ENCODE measurements around the gene SPATA25.

Gene SPATA25

DNA sequence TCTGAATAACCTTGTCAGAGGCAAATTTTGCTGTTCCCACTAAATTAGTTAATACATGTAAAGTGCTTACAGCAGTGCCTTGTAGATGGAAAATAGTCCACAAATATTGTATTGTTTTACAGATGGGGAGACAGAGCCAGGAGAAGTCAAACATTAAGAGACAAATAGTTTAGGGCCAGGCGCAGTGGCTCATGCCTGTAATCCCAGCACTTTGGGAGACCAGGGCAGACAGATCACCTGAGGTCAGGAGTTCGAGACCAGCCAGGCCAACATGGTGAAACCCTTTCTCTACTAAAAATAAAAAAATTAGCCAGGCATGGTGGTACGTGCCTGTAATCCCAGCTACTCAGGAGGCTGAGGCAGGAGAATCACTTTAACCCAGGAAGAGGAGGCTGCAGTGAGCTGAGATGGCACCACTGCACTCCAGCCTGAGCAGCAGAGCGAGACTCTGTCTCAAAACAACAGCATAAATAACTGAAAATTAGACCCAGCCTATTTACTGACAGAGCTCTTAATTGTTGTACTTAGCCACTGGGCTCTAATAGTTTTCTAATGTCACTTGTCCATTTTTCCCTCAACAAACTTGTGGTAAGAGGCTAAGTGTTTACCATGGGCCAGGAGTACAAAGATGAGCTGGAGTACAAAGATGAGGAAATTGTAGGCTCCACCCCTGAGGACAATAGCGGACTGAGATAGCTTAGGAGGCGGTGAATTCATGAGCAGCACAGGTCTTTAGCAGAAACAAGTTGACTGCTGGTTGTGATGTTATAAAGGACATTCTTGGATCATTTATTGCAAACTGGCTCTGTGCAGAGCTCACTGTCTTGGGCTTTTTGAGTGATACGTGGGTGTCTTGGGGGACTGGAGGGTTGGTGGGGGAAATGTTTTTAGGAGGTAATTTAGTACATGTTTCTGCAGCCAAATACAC lies 23.6 kb downstream of the SPATA25 start:
- DNase-seq = no peak

GRCh38 chr20:45861221-45862075 lies 26.0 kb downstream of the SPATA25 start:
- no peak for DNase-seq

DNA sequence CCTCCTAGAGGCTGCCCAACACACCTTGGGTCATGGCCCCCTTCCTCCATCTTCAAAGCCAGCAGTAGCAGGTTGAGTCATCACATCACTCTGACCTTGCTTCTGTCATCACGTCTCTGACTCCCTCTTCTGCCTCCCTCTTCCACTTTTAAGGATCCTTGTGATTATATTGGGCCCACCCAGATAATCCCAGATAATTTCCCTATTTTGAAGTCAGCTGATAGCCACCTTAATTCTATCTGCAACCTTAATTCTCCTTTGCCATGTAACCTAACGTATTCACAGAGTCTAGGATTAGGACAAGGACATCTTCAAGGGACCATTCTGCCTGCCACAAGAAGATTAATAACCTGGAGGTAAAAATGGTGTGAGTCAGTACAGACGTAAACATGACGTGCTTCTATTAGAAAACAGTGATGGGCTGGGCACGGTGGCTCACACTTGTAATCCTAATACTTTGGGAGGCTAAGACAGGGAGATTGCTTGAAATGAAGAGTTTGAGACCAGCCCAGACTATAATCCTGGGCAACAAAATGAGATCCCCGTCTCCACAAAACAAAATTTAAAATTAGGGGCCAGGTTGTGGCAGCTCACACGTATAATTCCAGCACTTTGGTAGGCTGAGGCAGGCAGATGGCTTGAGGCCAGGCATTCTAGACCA lies 26.7 kb downstream of the SPATA25 start:
- DNase-seq = no peak

- DNase-seq = no peak
Observed at GRCh38 chr20:45859916-45860315, 27.5 kb downstream of the SPATA25 start.

DNA sequence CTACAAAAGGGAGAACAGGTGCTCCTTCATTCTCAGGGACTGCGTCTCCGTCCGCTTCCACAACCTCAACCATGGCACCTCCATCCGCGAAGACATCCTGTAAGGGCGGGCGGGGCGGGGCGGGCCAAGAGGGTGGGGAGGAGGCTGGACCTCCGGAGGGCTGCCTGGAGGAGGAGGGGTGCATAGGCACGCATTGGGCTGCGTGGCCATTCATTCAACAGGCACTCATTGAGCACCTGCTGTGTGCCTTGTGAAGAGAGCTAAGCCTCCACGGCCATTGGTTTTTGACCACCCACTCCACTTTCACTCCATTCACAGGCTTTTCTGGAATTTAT lies 29.6 kb downstream of the SPATA25 start:
- no peak for DNase-seq

DNA sequence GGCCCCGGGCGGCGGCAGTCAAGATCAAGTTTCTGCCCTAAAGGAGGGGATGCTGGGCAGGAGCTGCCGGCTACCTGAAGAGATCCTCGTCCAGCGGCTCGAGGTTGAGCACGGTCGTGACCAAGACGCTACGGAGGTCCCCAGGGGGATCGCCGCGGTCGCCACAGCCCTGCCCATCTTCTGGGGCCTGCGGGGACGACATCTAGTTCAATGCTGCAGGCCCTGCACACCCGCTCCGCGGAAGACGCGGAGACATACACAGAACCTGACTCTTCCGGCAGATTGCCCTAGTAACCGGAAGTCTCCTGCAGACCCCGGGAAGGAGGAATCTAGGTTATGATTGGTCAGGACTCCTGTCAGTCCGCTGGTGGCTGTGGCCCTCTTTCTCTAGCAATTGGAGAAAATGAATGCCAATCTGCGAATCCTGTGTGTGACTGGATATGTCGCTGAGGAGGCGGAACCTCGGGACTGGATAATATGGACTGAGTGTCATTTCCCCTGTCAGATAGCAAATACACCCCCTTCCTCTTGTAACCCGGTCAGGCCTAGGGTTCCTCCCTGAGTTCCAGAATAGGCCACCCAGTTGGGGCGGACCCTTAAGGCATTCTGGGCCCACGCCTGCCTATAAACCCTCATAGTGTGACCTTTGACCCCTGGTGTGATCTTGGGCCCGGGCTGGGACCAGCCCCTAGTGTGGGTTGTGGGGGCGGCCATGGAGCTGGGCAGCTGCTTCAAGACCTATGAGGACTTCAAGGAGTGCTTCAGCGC lies 30.1 kb downstream of the SPATA25 start, which contains the start of the genes ACOT8 and ZSWIM3:
ACOT8 (minus strand) TSS at position 279 of the 768 bp plus-strand sequence; CDS start at position 202, 77 bp downstream.
ZSWIM3 (plus strand) TSS at position 501 of the 768 bp plus-strand sequence; CDS start at position 713, 212 bp downstream.
- peak; percentile 98 to 100 (median 100) for DNase-seq

DNA sequence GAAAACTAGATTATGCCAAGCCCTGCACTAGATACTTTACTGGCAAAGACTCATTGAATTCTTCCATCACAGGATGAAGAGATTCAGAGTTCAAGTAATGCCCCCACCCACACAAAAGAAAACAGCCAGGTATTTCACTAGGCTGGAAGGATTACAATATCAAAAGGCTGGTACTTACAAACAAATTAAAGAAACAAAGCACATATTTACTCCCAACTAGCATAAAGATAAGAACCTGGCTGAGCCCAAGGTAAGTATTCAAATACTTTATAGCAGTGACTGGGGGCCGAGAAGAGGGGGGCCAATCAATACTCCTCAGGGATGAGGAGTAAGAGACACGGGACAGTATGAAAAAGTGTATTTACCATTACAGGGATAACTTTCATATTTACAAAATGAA lies 33.9 kb downstream of the SPATA25 start:
- no peak for DNase-seq

DNA sequence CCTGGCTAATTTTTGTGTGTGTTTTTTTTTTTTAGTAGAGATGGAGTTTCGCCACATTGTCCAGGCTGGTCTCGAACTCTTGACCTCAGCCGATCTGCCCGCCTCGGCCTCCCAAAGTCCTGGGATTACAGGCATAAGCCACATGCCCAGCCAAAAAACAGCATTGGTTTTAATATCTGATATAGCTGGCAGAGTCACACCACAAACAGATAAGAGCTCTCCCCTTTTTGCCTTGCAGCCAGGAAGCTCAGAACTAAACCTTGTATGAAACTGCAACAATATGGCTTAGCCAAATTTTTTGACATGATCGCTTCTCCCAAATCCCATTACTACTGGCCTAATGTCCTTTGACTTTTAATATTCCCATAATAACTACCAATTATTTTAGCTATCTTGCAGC lies 35.1 kb downstream of the SPATA25 start:
- DNase-seq = no peak

- DNase-seq = no peak
Observed at GRCh38 chr20:45851501-45851900, 35.9 kb downstream of the SPATA25 start.

DNA sequence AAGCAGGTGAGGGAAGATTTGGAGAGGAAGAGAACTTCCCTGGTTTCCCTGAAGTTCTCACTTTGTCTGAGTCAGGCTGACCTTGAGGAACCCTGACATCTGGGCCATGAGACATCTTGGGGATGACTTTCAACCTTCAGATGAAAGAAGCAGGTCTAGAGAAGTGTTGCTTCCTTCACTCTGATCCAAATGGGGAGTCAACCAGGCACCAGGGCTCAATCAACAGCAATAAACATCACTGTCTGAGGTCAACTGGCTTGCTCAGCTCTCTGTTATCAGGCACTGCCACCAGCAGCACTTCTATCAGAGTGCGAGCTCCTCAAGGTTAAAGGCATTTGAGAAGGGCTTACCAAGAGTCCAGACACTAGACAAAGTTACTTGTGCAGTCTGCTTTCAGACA lies 36.5 kb downstream of the SPATA25 start:
- no peak for DNase-seq

DNA sequence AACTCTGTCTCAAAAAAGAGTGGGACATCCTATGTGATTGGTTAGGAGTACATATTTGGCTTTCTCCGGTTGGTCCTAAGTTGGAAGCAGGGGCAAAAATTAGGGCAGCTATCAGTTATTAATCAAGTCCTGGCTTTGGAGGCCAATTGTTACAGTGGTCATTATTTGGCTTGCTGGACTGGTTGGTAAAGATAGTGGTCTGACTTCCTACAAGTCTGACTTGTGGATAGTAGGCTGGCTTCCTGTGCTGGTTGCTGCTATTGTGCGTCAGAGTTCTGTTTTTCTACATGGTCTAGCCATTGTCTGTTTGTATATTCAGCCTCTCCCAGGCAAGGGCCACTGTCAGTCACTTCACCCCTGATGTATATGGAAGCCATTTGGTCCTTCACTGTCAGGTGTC lies 37.2 kb downstream of the SPATA25 start:
- DNase-seq = no peak

GRCh38 chr20:45848969-45849582 lies 38.3 kb downstream of the SPATA25 start:
- DNase-seq = no peak

DNA sequence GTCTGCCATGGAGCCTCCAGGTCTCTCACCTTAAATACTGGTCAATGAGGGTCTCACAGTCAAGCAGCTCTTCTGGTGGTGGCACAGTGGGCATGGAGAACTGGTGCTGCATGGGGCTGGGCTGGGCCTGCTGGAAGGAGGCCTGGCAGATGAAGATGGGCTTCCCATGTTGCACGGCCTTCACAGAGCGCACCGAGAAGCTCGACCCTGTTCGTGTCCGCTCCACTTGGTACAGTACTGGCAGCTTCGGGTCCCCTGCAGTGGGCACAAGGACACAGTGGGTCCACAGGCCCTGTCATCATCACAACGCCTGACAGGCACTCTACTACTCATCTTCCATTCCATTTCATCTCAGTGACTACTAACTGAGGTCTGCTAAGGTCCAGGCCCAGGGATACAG lies 39.0 kb downstream of the SPATA25 start:
- DNase-seq = no peak

DNA sequence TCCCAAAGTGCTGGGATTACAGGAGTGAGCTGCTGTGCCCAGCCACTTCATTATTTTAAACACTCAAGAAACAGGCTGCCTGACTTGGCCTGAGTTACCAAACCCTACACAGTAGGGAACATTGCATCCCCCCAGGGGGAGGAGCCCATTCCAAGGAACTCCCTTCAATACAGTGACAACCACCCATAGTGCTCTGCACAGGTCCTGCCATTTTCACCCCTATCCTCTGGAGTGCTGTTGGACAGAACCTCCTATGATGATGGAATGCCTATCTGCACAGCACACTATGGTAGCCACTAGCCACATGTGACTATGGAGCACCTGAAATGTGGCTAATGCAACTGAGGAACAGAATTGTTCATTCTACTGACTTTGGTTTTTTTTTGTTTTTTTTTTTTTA lies 42.0 kb downstream of the SPATA25 start:
- no peak for DNase-seq

DNA sequence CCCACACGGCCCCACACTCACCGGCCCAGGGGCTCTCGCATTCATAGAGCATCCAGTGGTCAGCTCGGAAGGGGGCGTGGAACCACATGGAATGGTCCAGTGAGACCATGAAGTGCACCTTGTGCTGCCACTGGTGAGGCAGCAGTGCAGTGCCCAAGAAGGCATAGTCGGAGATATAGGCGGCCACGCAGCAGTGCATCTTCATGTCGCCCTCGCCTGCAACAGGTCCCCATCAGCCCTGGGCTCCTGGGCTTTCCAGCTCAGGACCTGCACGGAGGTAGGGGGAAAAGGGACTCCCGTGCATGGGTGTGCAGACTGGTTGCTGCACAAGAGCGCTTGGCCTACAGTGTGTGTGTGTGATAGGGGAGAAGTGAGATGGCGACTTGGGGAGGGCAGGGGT lies 43.9 kb downstream of the SPATA25 start:
- DNase-seq = no peak

DNA sequence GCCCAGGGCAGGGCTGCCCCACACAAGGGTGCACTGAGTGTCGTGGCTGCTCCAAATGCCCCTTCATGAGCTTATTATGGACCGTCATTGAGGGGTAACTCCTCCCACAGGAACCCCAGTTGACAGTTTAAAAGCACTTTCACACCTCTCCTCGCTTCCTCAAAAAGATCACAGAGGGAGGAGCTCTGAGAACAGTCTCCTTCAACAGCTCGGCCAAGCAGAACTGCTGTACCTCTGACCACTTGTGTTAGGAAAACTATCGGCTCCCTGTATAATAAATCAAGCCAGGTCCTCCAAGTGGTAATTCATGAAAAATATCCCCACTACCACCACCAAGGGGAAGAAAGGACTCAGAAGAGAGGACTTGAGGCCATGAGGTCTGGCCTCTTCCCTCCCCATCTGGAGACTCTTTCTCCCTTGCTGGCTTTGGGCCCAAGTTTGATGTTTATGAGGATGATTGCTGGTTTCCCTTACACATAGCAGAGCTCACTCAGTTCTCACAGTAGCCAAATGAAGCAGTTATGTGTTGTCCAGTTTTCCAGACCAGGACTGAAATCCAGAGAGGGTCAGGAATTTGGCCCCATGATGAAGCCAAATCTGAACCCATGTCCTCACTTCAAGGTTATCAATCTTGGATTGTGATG lies 45.1 kb downstream of the SPATA25 start:
- peak; percentile 33 to 51 (median 35) for DNase-seq

GRCh38 chr20:45841407-45842129 lies 45.9 kb downstream of the SPATA25 start:
- no peak for DNase-seq

GRCh38 chr20:45840700-45841198 lies 46.7 kb downstream of the SPATA25 start:
- no peak for DNase-seq

DNA sequence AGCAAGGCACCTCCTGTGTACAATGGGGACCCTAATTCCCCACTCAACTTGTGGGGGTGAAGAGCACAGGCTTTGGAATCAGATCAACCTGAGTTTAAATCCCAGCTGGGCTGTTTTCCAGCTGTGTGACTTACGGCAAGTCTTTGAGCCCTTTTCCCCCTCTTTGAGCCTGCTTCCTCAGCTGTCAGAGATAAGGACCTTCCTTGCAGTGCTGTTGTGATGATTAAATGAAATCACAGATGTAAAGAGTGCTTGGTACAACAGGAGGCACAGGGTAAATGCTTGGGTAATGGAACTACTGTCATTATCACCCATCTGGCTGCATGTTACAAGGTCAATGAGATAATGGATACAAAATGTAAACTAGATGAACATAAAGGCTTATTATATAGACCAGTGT lies 50.6 kb downstream of the SPATA25 start:
- DNase-seq = no peak

Data from suppressor macrophage treated with lipopolysaccharide for 1 hour (primary cell).